ENCODE data around the gene PRICKLE4. TPM values are rescaled to one million over a fixed set of nuclear protein-coding genes. Genes with fewer than 3 reads are reported as not detected.

PRICKLE4 gene
- polyA plus RNA-seq, 1 experiment, result not detected

- CTCF ChIA-PET, result no interaction called here
- POLR2A ChIA-PET, result interaction anchor here (0.7 kb wide), 1 partner anchor 1036 kb away, joined by 7 read pairs; no protein-coding TSS in a partner anchor
- DNase-seq (ENCODE audit: low read depth, low spot score), result no peak
- no peak overlapping the region for H3K4me3 ChIP-seq (ENCODE audit: low read depth, low read length)
- no peak overlapping the region for H3K27ac ChIP-seq (ENCODE audit: low read depth, low read length)
- peaks cover 20% of the 10 kb centered on the region for H3K27me3 ChIP-seq (ENCODE audit: control insufficient read depth, insufficient read depth, low read length)
- no peak for TF ChIP-seq CTCF (IDR thresholded peaks at IDR 0.05; ENCODE audit: low read depth, low read length)
- H3K9me3 ChIP-seq (ENCODE audit: control insufficient read depth, insufficient read depth, low read length), result no peaks in the 10 kb centered on the region
Observed at GRCh38 chr6:41746107-41746506, 34.5 kb upstream of the PRICKLE4 start.

- Histone ChIP-seq H3K27me3 (ENCODE audit: control insufficient read depth, insufficient read depth, low read length) (peaks cover 22% of the 10 kb centered on the region), H3K27ac (ENCODE audit: low read depth, low read length) (no peak within 1 kb of the TSS), H3K9me3 (ENCODE audit: control insufficient read depth, insufficient read depth, low read length) (no peaks in the 10 kb centered on the region), H3K4me3 (ENCODE audit: low read depth, low read length) (no peak within 1 kb of the TSS)
- POLR2A ChIA-PET, result no interaction called here
- CTCF ChIA-PET, result interaction anchor here (2.8 kb wide), 1 partner anchor 12 kb away, joined by 15 read pairs; the partner anchor contains the start of gene TFEB
- no peak for TF ChIP-seq CTCF (IDR thresholded peaks at IDR 0.05; ENCODE audit: low read depth, low read length)
- DNase-seq (ENCODE audit: low read depth, low spot score), result no peak
Observed at GRCh38 chr6:41747256-41748101, 33.1 kb upstream of the PRICKLE4 start, which contains the start of gene PGC. TSS of gene PGC (minus strand) at chr6:41747397. CDS start at chr6:41747334, 63 bp downstream.

GRCh38 chr6:41748102-41748477 is 32.5 kb upstream of the PRICKLE4 start:
- POLR2A ChIA-PET, result no interaction called here
- H3K4me3 ChIP-seq (ENCODE audit: low read depth, low read length), result no peak overlapping the region
- no peaks in the 10 kb centered on the region for H3K9me3 ChIP-seq (ENCODE audit: control insufficient read depth, insufficient read depth, low read length)
- no peak for TF ChIP-seq CTCF (IDR thresholded peaks at IDR 0.05; ENCODE audit: low read depth, low read length)
- no peak overlapping the region for H3K27ac ChIP-seq (ENCODE audit: low read depth, low read length)
- DNase-seq (ENCODE audit: low read depth, low spot score), result no peak
- CTCF ChIA-PET, result interaction anchor here (2.8 kb wide), 1 partner anchor 13 kb away, joined by 15 read pairs; the partner anchor contains the start of gene TFEB
- H3K27me3 ChIP-seq (ENCODE audit: control insufficient read depth, insufficient read depth, low read length), result peaks cover 25% of the 10 kb centered on the region

GRCh38 chr6:41748542-41748941 is 32.0 kb upstream of the PRICKLE4 start:
- Histone ChIP-seq H3K27ac (ENCODE audit: low read depth, low read length) (no peak overlapping the region), H3K4me3 (ENCODE audit: low read depth, low read length) (no peak overlapping the region), H3K27me3 (ENCODE audit: control insufficient read depth, insufficient read depth, low read length) (peaks cover 28% of the 10 kb centered on the region), H3K9me3 (ENCODE audit: control insufficient read depth, insufficient read depth, low read length) (no peaks in the 10 kb centered on the region)
- CTCF ChIA-PET, result interaction anchor here (1.5 to 2.8 kb wide), 2 partner anchors 13 to 42 kb away, joined by 3 to 15 read pairs; partner anchors contain the start of gene TFEB
- POLR2A ChIA-PET, result no interaction called here
- DNase-seq (ENCODE audit: low read depth, low spot score), result no peak
- TF ChIP-seq CTCF (IDR thresholded peaks at IDR 0.05; ENCODE audit: low read depth, low read length), result no peak

GRCh38 chr6:41750374-41750773 is 30.2 kb upstream of the PRICKLE4 start:
- no peak for DNase-seq (ENCODE audit: low read depth, low spot score)
- Histone ChIP-seq H3K27me3 (ENCODE audit: control insufficient read depth, insufficient read depth, low read length) (peaks cover 32% of the 10 kb centered on the region), H3K27ac (ENCODE audit: low read depth, low read length) (no peak overlapping the region), H3K4me3 (ENCODE audit: low read depth, low read length) (no peak overlapping the region), H3K9me3 (ENCODE audit: control insufficient read depth, insufficient read depth, low read length) (no peaks in the 10 kb centered on the region)
- POLR2A ChIA-PET, result no interaction called here
- TF ChIP-seq CTCF (IDR thresholded peaks at IDR 0.05; ENCODE audit: low read depth, low read length), result no peak
- CTCF ChIA-PET, result interaction anchor here (1.0 kb wide), 1 partner anchor 14 kb away, joined by 5 read pairs; the partner anchor contains the start of gene TFEB
